ENCODE data around the gene ATP2B2.

The ATP2B2 gene

DNA sequence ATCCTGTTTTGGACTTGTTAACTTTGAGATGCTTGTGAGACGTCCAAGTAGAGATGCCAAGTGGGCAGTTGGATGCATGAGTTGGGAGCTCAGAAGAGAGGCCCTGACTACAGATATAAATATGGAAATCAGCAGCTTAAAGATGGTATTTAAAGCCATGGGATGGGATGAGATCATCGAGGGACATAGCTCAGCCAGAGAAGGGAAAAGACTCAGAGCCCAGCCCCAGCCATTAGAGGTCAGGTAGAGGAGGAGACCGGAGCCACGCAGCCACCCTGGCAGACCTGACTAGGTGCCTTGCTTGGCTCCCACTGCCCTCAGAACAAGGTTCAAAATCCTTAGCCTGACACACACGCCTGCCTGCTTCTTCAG is 31.1 kb downstream of the ATP2B2 start:
- no peaks in the 10 kb centered on the region for H3K27me3 ChIP-seq (ENCODE audit: insufficient read depth, insufficient read length)
- no peaks in the 10 kb centered on the region for H3K36me3 ChIP-seq (ENCODE audit: insufficient read depth, insufficient read length, low read length)

DNA sequence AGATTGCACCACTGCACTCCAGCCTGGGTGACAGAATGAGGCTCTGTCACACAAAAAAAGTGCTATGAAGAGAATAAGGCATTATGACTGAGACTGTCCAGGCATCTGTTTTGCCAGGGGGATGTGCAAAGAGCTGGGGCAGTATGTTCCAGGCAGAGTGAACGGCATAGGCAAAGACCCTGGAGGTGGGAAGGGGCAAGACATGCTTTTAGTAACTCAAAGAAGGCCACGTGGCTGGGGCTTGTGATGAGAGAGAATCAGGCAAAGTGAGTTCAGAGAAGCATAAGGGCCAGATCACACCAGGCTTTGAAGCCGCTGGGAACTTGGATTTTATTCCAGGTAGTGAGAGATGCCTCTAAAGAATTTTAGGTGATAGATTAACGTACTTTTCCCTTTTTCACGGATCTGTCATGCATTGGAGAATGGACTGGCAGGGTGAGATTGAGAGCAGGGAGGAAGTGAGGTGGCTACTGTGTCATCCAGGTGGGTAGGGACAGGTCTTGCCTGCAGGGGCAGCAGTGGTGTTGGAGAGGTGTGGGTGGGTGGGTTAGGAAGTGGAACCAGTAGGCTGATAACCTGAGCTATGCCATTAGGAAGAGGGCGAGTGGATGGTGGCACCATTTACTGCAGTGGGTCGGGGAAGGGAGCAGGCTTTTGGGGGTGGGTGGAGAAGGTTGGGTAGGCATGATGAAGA is 31.7 kb downstream of the ATP2B2 start:
- Histone ChIP-seq H3K9ac (ENCODE audit: insufficient read length, low read depth) (no peak overlapping the region), H3K9me3 (ENCODE audit: insufficient read depth, low read length) (peaks cover 4% of the 10 kb centered on the region; the same call in 1 of the 2 replicates), H3K27me3 (ENCODE audit: insufficient read depth, insufficient read length) (no peaks in the 10 kb centered on the region), H3K4me3 (ENCODE audit: insufficient read length, low read depth) (no peak overlapping the region), H3K4me1 (ENCODE audit: insufficient read depth, insufficient read length) (peaks cover 7% of the 10 kb centered on the region), H3K36me3 (ENCODE audit: insufficient read depth, insufficient read length, low read length) (no peaks in the 10 kb centered on the region)
- no peak for TF ChIP-seq YY1 (IDR thresholded peaks at IDR 0.05; ENCODE audit: insufficient read depth, insufficient read length)
- no peak for TF ChIP-seq SUZ12 (IDR thresholded peaks at IDR 0.05; ENCODE audit: extremely low read depth, insufficient read depth, insufficient read length)
- no peak for TF ChIP-seq ZNF274 (IDR thresholded peaks at IDR 0.05; ENCODE audit: low read depth, low read length)
- DNase-seq (ENCODE audit: low read depth, low spot score), result no peak

More for the DNA sequence above, 31.1 kb downstream of the ATP2B2 start:
- Histone ChIP-seq H3K4me1 (ENCODE audit: insufficient read depth, insufficient read length) (peaks cover 7% of the 10 kb centered on the region), H3K9me3 (ENCODE audit: insufficient read depth, low read length) (peaks cover 4% of the 10 kb centered on the region; the same call in 1 of the 2 replicates), H3K9ac (ENCODE audit: insufficient read length, low read depth) (no peak overlapping the region), H3K4me3 (ENCODE audit: insufficient read length, low read depth) (no peak overlapping the region)
- no peak for DNase-seq (ENCODE audit: low read depth, low spot score)
- TF ChIP-seq YY1 (IDR thresholded peaks at IDR 0.05; ENCODE audit: insufficient read depth, insufficient read length) (no peak), SUZ12 (IDR thresholded peaks at IDR 0.05; ENCODE audit: extremely low read depth, insufficient read depth, insufficient read length) (no peak), ZNF274 (IDR thresholded peaks at IDR 0.05; ENCODE audit: low read depth, low read length) (no peak)

DNA sequence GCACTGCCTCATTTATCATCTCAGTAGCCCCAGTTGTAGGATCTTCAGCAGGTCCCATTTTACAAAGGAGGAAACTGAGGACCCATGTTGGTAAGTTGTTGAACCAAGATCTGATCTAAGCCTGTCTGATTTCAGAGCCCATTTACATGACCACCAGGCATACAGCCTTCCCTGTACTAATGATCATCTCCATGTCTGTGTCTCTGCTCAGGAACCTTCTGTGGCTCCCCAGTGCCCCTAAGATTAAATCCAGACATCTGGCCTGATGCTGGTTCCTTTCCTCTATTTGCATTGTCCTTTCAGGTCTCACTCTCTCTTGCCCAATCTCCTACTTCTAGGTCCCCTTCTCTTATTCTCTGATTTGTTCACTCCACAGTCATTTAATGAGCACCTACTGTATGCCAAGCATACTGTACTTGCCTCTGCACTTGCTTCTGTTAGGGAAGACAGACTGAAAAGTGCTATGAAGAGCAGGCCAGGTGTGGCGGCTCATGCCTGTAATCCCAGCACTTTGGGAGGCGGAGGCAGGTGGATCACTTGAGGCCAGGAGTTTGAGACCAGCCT is 32.4 kb downstream of the ATP2B2 start:
- TF ChIP-seq YY1 (IDR thresholded peaks at IDR 0.05; ENCODE audit: insufficient read depth, insufficient read length), result no peak
- Histone ChIP-seq H3K4me3 (ENCODE audit: insufficient read length, low read depth) (no peak overlapping the region), H3K9ac (ENCODE audit: insufficient read length, low read depth) (no peak overlapping the region), H3K4me1 (ENCODE audit: insufficient read depth, insufficient read length) (peaks cover 7% of the 10 kb centered on the region), H3K27me3 (ENCODE audit: insufficient read depth, insufficient read length) (no peaks in the 10 kb centered on the region), H3K36me3 (ENCODE audit: insufficient read depth, insufficient read length, low read length) (no peaks in the 10 kb centered on the region), H3K9me3 (ENCODE audit: insufficient read depth, low read length) (no peaks in the 10 kb centered on the region)
- DNase-seq (ENCODE audit: low read depth, low spot score), result no peak

DNA sequence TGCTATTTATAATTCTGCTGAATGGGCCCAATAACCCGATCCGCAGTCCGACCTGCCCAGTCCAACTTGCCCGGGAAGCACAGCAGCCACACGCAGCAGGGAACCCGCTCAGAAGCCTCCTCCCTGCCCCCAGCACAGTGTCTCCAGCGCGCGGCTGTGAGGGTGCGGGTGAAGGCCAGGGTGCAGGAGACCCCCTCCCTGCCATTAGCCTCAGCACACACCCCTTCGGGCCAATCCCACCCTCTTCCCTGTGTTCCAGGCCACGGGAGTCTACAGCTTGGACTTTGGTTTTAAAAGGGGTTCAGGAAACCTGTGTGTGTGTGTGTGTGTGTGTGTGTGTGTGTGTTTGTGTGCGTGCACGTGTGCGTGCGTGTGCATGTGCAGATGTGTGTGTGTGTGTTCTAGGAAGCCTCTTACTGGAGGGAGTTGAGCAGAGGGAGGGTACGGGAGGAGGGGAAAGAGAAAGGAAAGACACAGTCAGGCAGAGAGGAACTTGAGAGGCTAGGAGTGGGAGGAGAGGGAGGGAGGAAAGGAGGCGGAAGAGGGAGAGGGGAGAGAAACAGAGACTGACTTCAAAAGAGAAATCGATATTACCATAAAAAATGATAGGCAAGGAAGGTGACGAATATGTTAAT is 34.2 kb downstream of the ATP2B2 start:
- Histone ChIP-seq H3K4me1 (ENCODE audit: insufficient read depth, insufficient read length) (peaks cover 7% of the 10 kb centered on the region), H3K9me3 (ENCODE audit: insufficient read depth, low read length) (no peaks in the 10 kb centered on the region), H3K4me3 (ENCODE audit: insufficient read length, low read depth) (peak overlapping the region; percentile 41), H3K9ac (ENCODE audit: insufficient read length, low read depth) (peak overlapping the region; percentile 36), H3K27me3 (ENCODE audit: insufficient read depth, insufficient read length) (no peaks in the 10 kb centered on the region), H3K36me3 (ENCODE audit: insufficient read depth, insufficient read length, low read length) (no peaks in the 10 kb centered on the region)
- peak; percentile 18 for DNase-seq (ENCODE audit: low read depth, low spot score)
- TF ChIP-seq ZNF274 (IDR thresholded peaks at IDR 0.05; ENCODE audit: low read depth, low read length) (no peak), SUZ12 (IDR thresholded peaks at IDR 0.05; ENCODE audit: extremely low read depth, insufficient read depth, insufficient read length) (no peak), YY1 (IDR thresholded peaks at IDR 0.05; ENCODE audit: insufficient read depth, insufficient read length) (no peak)

DNA sequence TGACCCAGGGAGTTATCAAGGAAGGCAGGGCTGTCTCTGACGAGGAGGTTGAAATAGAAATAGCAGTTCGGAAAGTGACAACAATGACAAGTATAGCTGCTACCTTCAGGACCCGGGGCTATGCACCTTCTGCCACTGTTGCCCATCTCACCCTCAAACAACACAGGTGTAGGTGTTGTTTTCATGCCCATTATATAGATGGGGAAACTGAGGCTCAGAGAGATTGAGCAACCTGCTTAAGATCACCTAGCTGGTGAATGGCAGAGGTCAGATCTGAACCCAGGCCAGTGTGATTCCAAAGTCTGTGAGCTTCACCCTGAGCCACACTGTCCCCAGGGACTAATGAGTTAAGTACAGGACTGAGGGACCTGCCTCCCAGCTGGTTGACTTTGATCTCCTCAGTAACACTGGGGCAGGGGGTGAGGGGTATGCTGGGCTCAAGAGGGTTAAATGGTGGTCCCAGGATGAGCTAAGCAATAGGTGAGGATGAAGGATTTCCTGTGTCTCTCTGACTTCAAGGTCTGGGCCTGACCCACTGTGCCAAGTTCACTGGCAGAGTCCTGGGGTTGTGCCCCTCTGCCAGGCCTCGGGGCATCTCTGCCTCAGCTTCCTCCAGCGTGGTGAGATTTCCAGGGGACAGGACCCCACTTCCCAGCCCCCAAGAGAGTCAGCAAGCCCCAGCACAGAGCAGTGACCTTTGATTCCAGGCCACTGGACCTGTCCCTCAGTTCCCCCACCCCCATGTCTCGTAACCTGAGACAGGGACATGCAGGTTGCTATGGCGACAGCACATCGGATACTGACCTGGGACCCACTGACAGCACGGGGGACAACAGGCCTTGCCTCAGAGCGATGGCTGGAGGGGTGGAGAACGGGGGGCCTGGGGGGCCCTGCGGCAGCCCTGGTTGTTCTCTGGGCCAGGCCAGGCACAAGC is 35.0 kb downstream of the ATP2B2 start:
- DNase-seq (ENCODE audit: low read depth, low spot score), result peak; percentile 33
- H3K4me3 ChIP-seq (ENCODE audit: insufficient read length, low read depth), result peak overlapping the region; percentile 41
- TF ChIP-seq SUZ12 (IDR thresholded peaks at IDR 0.05; ENCODE audit: extremely low read depth, insufficient read depth, insufficient read length), result no peak
- TF ChIP-seq YY1 (IDR thresholded peaks at IDR 0.05; ENCODE audit: insufficient read depth, insufficient read length), result no peak
- no peak for TF ChIP-seq ZNF274 (IDR thresholded peaks at IDR 0.05; ENCODE audit: low read depth, low read length)
- H3K9me3 ChIP-seq (ENCODE audit: insufficient read depth, low read length), result no peaks in the 10 kb centered on the region
- peak overlapping the region; percentile 24 for H3K9ac ChIP-seq (ENCODE audit: insufficient read length, low read depth)
- H3K4me1 ChIP-seq (ENCODE audit: insufficient read depth, insufficient read length), result peaks cover 7% of the 10 kb centered on the region
- H3K36me3 ChIP-seq (ENCODE audit: insufficient read depth, insufficient read length, low read length), result no peaks in the 10 kb centered on the region
- no peaks in the 10 kb centered on the region for H3K27me3 ChIP-seq (ENCODE audit: insufficient read depth, insufficient read length)

DNA sequence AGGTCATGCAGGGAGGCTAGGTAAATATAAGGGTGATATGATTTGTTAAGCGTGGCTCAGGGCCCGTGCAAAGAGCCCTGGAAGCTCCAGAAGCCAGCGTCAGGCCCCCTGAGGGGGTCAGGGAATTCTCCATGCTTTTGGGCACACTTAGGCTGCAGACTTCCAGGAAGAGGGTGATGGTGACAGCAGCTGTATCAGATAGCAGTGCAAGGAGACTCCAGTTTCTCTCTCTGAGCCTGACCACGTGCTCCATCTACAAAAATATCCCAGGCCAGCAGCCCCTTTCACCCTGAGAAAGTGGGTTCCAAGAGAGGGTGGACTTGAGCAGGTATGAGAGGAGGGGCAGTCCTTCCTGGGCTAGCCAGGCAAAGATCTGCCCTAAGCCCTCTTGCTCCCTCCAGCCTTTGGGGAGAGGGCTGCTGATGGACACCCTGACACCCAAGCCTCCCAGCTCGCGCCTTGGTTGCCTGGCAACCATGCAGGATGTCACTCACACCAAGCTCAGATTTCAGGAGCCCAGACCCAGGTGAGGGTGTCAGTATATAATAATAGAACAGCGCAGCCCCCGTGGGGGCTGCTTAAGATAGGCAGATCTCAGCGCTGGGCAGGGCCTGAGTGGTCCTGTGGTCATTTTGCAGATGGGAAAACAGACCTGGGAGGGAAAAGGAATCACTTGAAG is 35.8 kb downstream of the ATP2B2 start:
- Histone ChIP-seq H3K4me3 (ENCODE audit: insufficient read length, low read depth) (no peak overlapping the region), H3K9me3 (ENCODE audit: insufficient read depth, low read length) (no peaks in the 10 kb centered on the region), H3K9ac (ENCODE audit: insufficient read length, low read depth) (no peak overlapping the region), H3K36me3 (ENCODE audit: insufficient read depth, insufficient read length, low read length) (no peaks in the 10 kb centered on the region), H3K4me1 (ENCODE audit: insufficient read depth, insufficient read length) (peaks cover 7% of the 10 kb centered on the region), H3K27me3 (ENCODE audit: insufficient read depth, insufficient read length) (no peaks in the 10 kb centered on the region)
- DNase-seq (ENCODE audit: low read depth, low spot score), result no peak
- TF ChIP-seq YY1 (IDR thresholded peaks at IDR 0.05; ENCODE audit: insufficient read depth, insufficient read length), result no peak
- TF ChIP-seq ZNF274 (IDR thresholded peaks at IDR 0.05; ENCODE audit: low read depth, low read length), result no peak
- TF ChIP-seq SUZ12 (IDR thresholded peaks at IDR 0.05; ENCODE audit: extremely low read depth, insufficient read depth, insufficient read length), result no peak
